Keratinocyte (primary cell): ENCODE results near the gene RC3H1. TPM values are rescaled to one million over a fixed set of nuclear protein-coding genes. Genes with fewer than 3 reads are reported as not detected.

Experiments used
- DNase-seq: peaks from one replicate; pipeline ENCODE4 v3.0.0-alpha.2; 2011; ENCODE audit warnings: low read depth, missing footprints, low spot score
- FAIRE-seq: peaks from 2 replicates; lab custom pipeline; 2011; peaks lifted over from hg19 to GRCh38; lab: Jason Lieb, UNC
- H2AFZ ChIP-seq: 2 replicates; pipeline ENCODE4 v1.6.0; 2012; ENCODE audit warnings: low read length, control low read depth, inconsistent platforms; ENCODE audit not compliant: control insufficient read depth
- H3K27ac ChIP-seq: 2 replicates; pipeline ENCODE4 v1.5.1; 2011; ENCODE audit warnings: low read length; ENCODE audit not compliant: control insufficient read depth, insufficient read depth
- H3K27me3 ChIP-seq: 3 replicates; pipeline ENCODE4 v1.6.0; 2011; ENCODE audit warnings: low read length; ENCODE audit not compliant: control insufficient read depth, insufficient read depth; ENCODE audit errors: extremely low read depth
- H3K36me3 ChIP-seq, 2 experiments: 2 replicates in 1 of 2; 3 replicates in 1 of 2; pipeline ENCODE4 v1.5.1; 2011; ENCODE audit warnings: low read length in 2 of 2, mild to moderate bottlenecking in 1 of 2; ENCODE audit not compliant: control insufficient read depth in 2 of 2, insufficient read depth in 2 of 2; ENCODE audit errors: extremely low read depth in 1 of 2
- H3K4me1 ChIP-seq: 3 replicates; pipeline ENCODE4 v1.5.1; 2011; ENCODE audit warnings: low read length; ENCODE audit not compliant: control insufficient read depth, insufficient read depth; ENCODE audit errors: extremely low read depth
- H3K4me2 ChIP-seq: 3 replicates; pipeline ENCODE4 v1.6.0; 2011; ENCODE audit warnings: low read depth, low read length; ENCODE audit not compliant: control insufficient read depth, insufficient read depth; ENCODE audit errors: extremely low read depth
- H3K4me3 ChIP-seq, 3 experiments: fragments of 200-600 bp in 1 of 3; sonication (generic) in 1 of 3; 2 replicates in 2 of 3; 3 replicates in 1 of 3; pipeline ENCODE4 v1.5.1; 2011 to 2016; ENCODE audit warnings: low read length in 3 of 3, mild to moderate bottlenecking in 3 of 3, control low read depth in 2 of 3, inconsistent platforms in 1 of 3, low read depth in 1 of 3, mixed read lengths in 1 of 3, mixed run types in 1 of 3, moderate library complexity in 1 of 3; ENCODE audit not compliant: control insufficient read depth in 2 of 3, insufficient read depth in 2 of 3; ENCODE audit errors: extremely low read depth in 1 of 3
- H3K79me2 ChIP-seq: 2 replicates; pipeline ENCODE4 v1.6.0; 2012; ENCODE audit warnings: low read length; ENCODE audit not compliant: control insufficient read depth, insufficient read depth
- H3K9ac ChIP-seq: 3 replicates; pipeline ENCODE4 v1.6.0; 2011; ENCODE audit warnings: low read length; ENCODE audit not compliant: control insufficient read depth, insufficient read depth; ENCODE audit errors: extremely low read depth
- H3K9me1 ChIP-seq: 3 replicates; pipeline ENCODE4 v1.6.0; 2011; ENCODE audit warnings: low read length; ENCODE audit not compliant: control insufficient read depth, insufficient read depth; ENCODE audit errors: extremely low read depth
- H3K9me3 ChIP-seq: 2 replicates; pipeline ENCODE4 v1.5.1; 2012; ENCODE audit warnings: low read depth, low read length; ENCODE audit not compliant: control insufficient read depth
- H4K20me1 ChIP-seq: 3 replicates; pipeline ENCODE4 v1.6.0; 2011; ENCODE audit warnings: low read length; ENCODE audit not compliant: control insufficient read depth, insufficient read depth; ENCODE audit errors: extremely low read depth
- CTCF ChIP-seq, 3 experiments: IDR thresholded peaks in 1 of 3; conservative IDR thresholded peaks in 1 of 3; optimal IDR thresholded peaks in 1 of 3; 2 replicates in 2 of 3; 3 replicates in 1 of 3; pipeline versions ENCODE3 to v1.5.1; 2011; ENCODE audit warnings: low read length in 3 of 3, mild to moderate bottlenecking in 3 of 3, moderate library complexity in 2 of 3, control low read depth in 1 of 3, inconsistent platforms in 1 of 3; ENCODE audit not compliant: insufficient read depth in 2 of 3; ENCODE audit errors: extremely low read depth in 1 of 3
- EZH2 ChIP-seq: IDR thresholded peaks from one replicate; pipeline ENCODE4 v1.6.1; 2012; ENCODE audit warnings: inconsistent platforms, mild to moderate bottlenecking, low read length, moderate library complexity
- dilution Hi-C: fragments of 300-500 bp; cut with MboI; formaldehyde crosslinking; loops from one replicate; pipeline ENCODE4 v1.7.0; 2020; ENCODE audit warnings: low sequenced_read_pairs; ENCODE audit not compliant: extremely low pct_ligation_motif_present
- polyA minus RNA-seq, 3 experiments: library from RNA; depleted of rRNA, polyadenylated mRNA; stranded (reverse); fragments of >200 nt; gene quantifications; 1 replicate in 1 of 3; 2 replicates in 1 of 3; 3 replicates in 1 of 3; pipeline ENCODE4 v1.2.3, GENCODE V29; 2011
- polyA plus RNA-seq, 5 experiments: library from polyadenylated mRNA; depleted of rRNA in 3 of 5; stranded (reverse) in 3 of 5; stranded (forward) in 1 of 5; unstranded in 1 of 5; fragments of >200 nt; gene quantifications; 1 replicate in 1 of 5; 2 replicates in 3 of 5; 3 replicates in 1 of 5; pipeline versions ENCODE4 v1.2.1 to v1.2.3, GENCODE V29; 2011 to 2012; ENCODE audit warnings: missing spikeins in 2 of 5, low read depth in 1 of 5, low replicate concordance in 1 of 5

RC3H1 gene
- 10.0 to 12.4 TPM (median 10.4 TPM) in 3 replicates for polyA plus RNA-seq
- 18.4 TPM for polyA plus RNA-seq (2011; ENCODE audit: low read depth)
- polyA plus RNA-seq (2011; cell fraction: cytosol; rRNA removed): 5.7 and 8.7 TPM in 2 replicates
- 14.2 and 16.1 TPM in 2 replicates for polyA plus RNA-seq (2011; cell fraction: nucleus; rRNA removed)
- 5.2 and 5.3 TPM in 2 replicates for polyA plus RNA-seq (2012; ENCODE audit: low replicate concordance)
- 34.3 to 75.9 TPM (median 64.7 TPM) in 3 replicates for polyA minus RNA-seq
- 24.6 TPM for polyA minus RNA-seq (2011; cell fraction: cytosol; rRNA and poly(A)+ RNA removed)
- 44.8 and 69.6 TPM in 2 replicates for polyA minus RNA-seq (2011; cell fraction: nucleus; rRNA and poly(A)+ RNA removed)

- no peak for TF ChIP-seq EZH2
- no peak for TF ChIP-seq CTCF (optimal IDR thresholded peaks at IDR 0.05 in 1 of 3, IDR thresholded peaks at IDR 0.05 in 1 of 3, conservative IDR thresholded peaks at IDR 0.05 in 1 of 3; ENCODE audit: extremely low read depth in 1 of 3, insufficient read depth in 2 of 3, low read length in 3 of 3)
- peak within 1 kb of the TSS; percentile 92 for H3K27ac ChIP-seq
- H3K4me1 ChIP-seq: peaks cover 20% of the 10 kb centered on the region
Observed at GRCh38 chr1:174022080-174022975, at the start of gene RC3H1. Gene RC3H1, minus strand, starts transcription at chr1:174022357. Its CDS starts 29,372 bp downstream, at chr1:173992985.

GRCh38 chr1:174070614-174071013 lies 48.5 kb upstream of the RC3H1 start:
- Histone ChIP-seq H3K9me1 (no peaks in the 10 kb centered on the region), H4K20me1 (no peaks in the 10 kb centered on the region), H3K9me3 (no peaks in the 10 kb centered on the region), H3K36me3 (no peaks in the 10 kb centered on the region), H3K27ac (no peak overlapping the region), H3K4me1 (peaks cover 7% of the 10 kb centered on the region), H3K9ac (no peak overlapping the region), H2AFZ (no peak overlapping the region), H3K4me3 (no peak overlapping the region), H3K79me2 (no peaks in the 10 kb centered on the region), H3K4me2 (no peak overlapping the region), H3K27me3 (no peaks in the 10 kb centered on the region)
- DNase-seq: no peak
- FAIRE-seq: no peak
- no peak for TF ChIP-seq CTCF (optimal IDR thresholded peaks at IDR 0.05 in 1 of 3, IDR thresholded peaks at IDR 0.05 in 1 of 3, conservative IDR thresholded peaks at IDR 0.05 in 1 of 3; ENCODE audit: extremely low read depth in 1 of 3, insufficient read depth in 2 of 3, low read length in 3 of 3)
- no peak for TF ChIP-seq EZH2
- dilution Hi-C loops: no loop called here

More at GRCh38 chr1:174022080-174022975, at the start of gene RC3H1:
- Histone ChIP-seq H3K79me2 (peaks cover 45% of the 10 kb centered on the region), H3K36me3 (no peaks in the 10 kb centered on the region), H4K20me1 (no peaks in the 10 kb centered on the region), H3K9me3 (no peaks in the 10 kb centered on the region), H3K9me1 (no peaks in the 10 kb centered on the region), H2AFZ (peak within 1 kb of the TSS; percentile 96), H3K27me3 (no peaks in the 10 kb centered on the region), H3K9ac (peak within 1 kb of the TSS; percentile 90), H3K4me3 (peak within 1 kb of the TSS; percentile 87 to 94 (median 92)), H3K4me2 (peak within 1 kb of the TSS; percentile 97)
- no peak for FAIRE-seq
- dilution Hi-C loops: no loop called here
- DNase-seq: peak; percentile 21
